Right lobe of liver (tissue), 4 donors: ENCODE measurements around the gene KRTAP16-1.

ENCODE experiments used
- CTCF ChIP-seq, 4 donors: fragments of 200-600 bp in 3 of 4; fragments of 450-650 bp in 1 of 4; IDR thresholded peaks; one replicate each; pipeline versions ENCODE4 v1.5.1 to v1.8.0; 2016 to 2022; ENCODE audit warnings: antibody characterized with exemption in 4 of 4, mild to moderate bottlenecking in 2 of 4
- POLR2A ChIP-seq: fragments of 450-650 bp; IDR thresholded peaks from one replicate; pipeline ENCODE4 v1.6.1; 2017; ENCODE audit warnings: antibody characterized with exemption, mild to moderate bottlenecking
- donor health status: DM: no; HTN: no; CAD: no.
- donor health status: DM: no; HTN: no; CAD: no.
- donor health status: DM: no; HTN: yes; CAD: no.

- TF ChIP-seq CTCF (IDR thresholded peaks at IDR 0.05) (no peak), POLR2A (no peak)
These were observed 14.1 kb upstream of the KRTAP16-1 start for GRCh38 chr17:41322903-41323895.
